Measurements from ENCODE around the gene UVRAG.
A peak's percentile ranks its signal among the peaks of the same experiment; 100 is the strongest.

Gene UVRAG

GRCh38 chr11:76129729-76130128, 314.7 kb downstream of the UVRAG start:
- DNase-seq, result no peak

DNA sequence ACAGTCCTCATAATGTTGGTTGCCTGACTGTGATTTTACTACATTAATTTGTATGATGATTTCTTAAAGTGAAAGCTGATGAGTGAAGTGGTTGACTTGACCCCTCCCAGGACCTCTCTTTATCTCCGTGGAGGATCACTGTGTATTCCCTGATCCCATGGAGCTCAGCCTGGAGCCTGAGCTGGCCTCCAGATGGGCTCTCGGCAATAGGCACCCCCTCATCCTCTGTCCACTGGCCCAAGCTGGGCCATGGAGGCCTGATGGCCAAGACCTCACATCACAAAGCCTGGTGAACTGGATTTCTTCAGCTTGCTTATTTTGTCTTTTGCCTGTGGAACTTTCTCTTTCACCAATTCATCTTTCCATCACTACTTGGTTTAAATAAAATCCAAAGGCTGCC, 316.1 kb downstream of the UVRAG start:
- no peak for DNase-seq

GRCh38 chr11:76131671-76132631, 316.9 kb downstream of the UVRAG start:
- DNase-seq, result no peak

- no peak for DNase-seq
Observed at GRCh38 chr11:76134239-76134638, 319.2 kb downstream of the UVRAG start.

- DNase-seq, result no peak
Observed at GRCh38 chr11:76135491-76135890, 320.5 kb downstream of the UVRAG start.

- DNase-seq, result no peak
Observed at GRCh38 chr11:76139314-76139713, 324.3 kb downstream of the UVRAG start.

GRCh38 chr11:76140912-76141574, 326.0 kb downstream of the UVRAG start:
- no peak for DNase-seq

DNA sequence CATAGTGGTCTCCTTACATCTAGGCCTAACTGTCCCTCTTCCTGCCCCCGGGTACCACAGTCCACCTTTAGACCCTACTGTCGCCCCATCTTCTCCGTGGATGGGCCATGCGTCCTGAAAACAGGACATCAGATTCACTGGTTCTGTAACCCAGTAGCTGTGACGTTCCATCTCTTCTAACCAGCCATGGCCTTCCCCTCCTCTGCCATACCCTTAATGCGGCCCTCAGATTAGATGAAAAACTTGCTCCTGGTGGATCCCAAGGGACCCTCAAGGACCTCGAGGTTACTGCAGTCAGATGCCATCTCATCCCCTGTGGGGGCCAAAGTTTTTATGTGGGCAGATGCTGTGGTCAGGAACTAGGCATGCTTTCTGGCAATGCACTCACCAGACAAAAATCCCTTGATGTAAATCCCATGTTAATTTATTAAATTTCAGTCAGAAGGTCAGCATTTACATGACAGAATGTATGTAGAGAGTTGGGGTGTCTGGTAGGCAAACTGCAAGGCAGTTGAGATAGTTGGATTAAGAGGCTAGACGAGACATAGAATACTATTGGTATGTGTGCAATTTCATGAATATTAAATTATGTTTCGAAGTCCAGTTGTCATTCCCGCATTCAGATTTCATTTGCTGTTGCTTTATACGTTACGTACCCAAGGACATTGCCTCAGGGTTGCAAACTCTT, 327.0 kb downstream of the UVRAG start:
- no peak for DNase-seq

DNA sequence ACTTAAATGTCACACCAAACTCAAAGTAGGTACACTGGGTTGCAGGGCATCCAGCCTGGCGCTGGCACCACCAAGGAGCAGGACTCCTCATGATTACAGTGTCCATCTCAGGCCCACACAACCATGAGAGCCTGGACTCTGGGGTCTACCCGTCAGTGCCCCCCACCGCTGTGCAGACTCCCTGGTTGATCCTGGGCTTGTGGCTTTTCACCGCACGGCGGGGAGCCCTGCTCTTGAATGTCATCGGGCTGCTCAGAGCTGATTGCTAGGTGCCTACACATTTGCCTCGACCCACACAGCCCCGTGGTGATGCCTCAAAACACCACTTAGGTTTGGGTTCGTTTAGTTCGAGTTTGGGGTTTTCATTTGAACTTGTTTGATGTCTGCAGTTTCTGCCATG, 328.3 kb downstream of the UVRAG start:
- no peak for DNase-seq

DNA sequence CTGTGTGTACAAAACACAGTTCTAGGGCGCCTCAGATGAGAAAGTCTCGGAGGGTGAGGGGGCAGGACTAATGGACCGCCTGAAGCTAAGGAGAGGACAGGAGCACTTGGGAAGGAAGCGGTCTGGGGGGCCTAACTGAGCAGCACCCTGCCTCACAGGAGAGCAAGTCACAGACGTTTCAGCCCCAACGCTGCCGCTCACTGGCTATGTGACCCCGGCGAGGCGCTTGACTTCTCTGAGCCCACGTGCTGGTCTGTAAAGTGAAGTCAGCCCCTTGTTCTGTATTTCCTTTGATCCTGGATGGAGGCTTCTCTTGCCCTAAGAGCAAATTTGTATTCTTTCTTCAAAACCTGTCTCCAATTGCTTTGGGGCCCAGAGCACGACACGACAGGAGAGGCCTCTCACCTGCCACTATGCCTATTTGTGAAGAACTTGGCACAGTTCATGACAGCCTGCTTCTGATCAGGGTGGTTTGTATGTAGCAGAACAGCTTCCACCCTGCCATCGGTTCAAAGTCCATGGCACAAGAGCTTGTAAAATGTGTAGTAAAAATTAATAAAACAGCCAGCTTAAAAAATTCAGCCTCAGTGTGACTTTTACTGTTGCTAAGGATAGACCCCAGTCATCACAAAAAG, 332.2 kb downstream of the UVRAG start:
- no peak for DNase-seq

GRCh38 chr11:76148231-76148630, 333.2 kb downstream of the UVRAG start:
- no peak for DNase-seq

- no peak for DNase-seq
Observed at GRCh38 chr11:76148941-76149613, 334.1 kb downstream of the UVRAG start.

DNA sequence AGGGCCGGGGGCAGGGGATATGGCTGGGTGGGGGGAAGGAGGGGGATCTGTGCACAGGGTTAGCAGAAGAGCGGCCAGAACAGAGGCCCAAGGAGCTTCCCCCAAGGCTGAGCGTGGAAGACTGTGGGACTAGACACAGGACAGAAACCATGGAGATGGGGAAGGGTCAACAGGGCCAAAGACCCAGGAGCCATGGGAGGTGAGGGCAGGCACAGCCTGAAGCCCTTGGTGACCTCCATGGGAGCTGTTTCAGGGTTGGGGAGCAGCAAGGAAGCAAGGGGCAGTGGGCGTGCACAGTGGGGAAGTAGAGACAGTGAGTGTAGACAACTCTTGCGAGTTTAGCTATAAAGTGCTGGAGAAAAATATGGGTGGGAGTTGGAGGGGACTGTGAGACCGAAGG, 334.7 kb downstream of the UVRAG start:
- DNase-seq, result no peak

DNA sequence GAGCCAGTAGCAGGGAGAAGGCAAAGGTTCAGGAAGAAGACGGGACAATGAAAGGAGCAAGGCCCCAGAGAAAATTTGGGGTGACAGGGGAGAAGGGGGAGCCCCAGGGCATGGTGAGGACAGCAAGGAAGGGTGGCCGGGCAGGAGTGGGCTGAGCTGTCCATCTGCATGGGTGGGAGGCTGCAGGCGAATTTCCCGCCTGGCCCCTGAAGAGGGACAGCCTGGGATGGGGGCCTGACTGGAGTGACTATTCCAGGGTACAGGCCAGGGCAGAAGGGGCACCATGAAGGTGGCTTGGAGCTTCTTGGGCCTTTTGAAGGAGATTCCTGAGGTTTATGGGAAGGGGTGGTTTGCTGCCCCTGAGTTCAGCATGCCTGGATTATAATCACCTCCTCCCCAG, 335.1 kb downstream of the UVRAG start:
- no peak for DNase-seq

GRCh38 chr11:76151556-76152085, 336.6 kb downstream of the UVRAG start:
- DNase-seq, result no peak

- DNase-seq, result peak; percentile 48 to 61
Observed at GRCh38 chr11:76152086-76152681, 337.2 kb downstream of the UVRAG start.

DNA sequence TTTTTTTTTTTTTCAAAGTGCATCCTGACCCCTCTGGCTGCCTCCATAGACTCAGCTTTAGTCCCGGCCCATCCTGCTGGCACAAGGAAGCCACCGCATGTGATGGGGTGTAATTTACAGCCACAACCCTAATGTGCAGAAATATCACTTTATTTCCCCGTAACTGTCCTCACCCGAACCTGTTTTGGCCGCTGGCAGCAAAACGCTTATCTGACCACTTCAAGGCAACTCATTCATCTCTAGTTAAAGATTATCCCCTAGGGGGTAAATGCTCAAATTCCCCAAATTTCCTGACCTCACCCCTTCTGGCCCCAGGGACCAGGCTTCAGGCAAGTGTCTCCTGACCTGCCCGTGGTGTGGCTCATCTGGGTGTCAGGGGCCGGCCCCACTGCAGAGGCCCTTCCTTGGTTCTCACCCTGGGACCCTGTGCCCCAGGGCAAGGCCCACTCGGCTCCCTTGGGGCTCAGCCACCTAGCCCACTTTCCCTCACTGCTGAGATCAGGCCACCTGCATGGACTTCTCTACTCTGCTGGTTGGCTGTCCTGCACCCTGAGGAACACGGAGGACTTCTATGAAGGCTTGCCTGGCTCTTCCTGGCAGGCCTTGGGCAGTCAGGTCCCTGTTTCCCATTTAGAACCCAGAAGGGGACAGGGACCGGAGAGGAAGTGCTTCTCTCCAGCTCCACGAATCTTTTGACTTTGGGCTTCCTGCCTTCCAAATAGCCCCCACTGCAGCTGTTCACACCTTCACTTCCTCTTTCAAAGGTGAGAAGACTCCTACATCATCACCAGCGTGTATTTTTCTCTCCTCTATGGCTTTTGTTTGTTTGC, 337.9 kb downstream of the UVRAG start:
- no peak for DNase-seq

- DNase-seq, result no peak
Observed at GRCh38 chr11:76153571-76153923, 338.5 kb downstream of the UVRAG start.

DNA sequence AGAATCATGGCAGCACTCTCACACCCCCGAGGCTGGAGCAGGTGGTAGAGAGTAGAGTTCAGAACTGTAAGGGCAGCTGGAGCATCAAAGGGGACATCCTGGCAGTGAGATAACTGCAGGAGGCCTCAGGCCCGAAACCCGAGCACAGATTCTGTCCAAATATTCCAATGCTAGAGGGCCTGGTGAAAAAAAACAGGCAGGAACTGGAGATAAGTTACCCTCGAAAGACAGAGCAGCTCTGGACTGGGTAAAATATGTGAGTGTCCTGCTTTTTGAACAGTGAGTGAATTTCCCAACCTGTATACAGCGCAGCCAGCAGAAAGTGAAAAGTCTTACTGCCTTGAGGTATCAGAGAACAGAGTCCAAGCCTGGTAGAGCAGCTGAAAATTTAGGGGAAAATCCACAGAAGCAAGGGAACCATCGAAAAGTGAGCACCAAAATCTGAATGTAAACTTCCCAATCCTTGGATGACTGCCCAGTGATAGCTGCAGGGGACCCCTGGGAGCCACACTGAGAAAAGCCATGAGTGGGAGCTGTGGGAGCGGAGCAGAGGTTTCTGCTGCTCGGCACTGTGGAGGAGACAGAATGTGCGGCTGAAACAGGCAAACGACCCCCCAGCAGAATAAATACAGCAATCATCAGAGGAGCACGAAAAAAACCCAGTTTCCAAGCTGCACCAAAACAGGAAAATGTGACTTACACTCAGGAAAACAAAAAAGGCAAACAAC, 340.7 kb downstream of the UVRAG start:
- no peak for DNase-seq

GRCh38 chr11:76156971-76157427, 342.0 kb downstream of the UVRAG start:
- no peak for DNase-seq

Measured in SW 1271 (cell line).